ENCODE measurements around the gene IMMP2L.
"Not testable (repeated sequence)": the region's sequence is repeated elsewhere in the genome, so short reads cannot be mapped to it uniquely, and the experiment has no call there.

Gene IMMP2L

GRCh38 chr7:111561904-111562732 is at the start of gene IMMP2L:
TSS of gene IMMP2L (minus strand) at chr7:111562492.
- peak; percentile 44 for DNase-seq

DNA sequence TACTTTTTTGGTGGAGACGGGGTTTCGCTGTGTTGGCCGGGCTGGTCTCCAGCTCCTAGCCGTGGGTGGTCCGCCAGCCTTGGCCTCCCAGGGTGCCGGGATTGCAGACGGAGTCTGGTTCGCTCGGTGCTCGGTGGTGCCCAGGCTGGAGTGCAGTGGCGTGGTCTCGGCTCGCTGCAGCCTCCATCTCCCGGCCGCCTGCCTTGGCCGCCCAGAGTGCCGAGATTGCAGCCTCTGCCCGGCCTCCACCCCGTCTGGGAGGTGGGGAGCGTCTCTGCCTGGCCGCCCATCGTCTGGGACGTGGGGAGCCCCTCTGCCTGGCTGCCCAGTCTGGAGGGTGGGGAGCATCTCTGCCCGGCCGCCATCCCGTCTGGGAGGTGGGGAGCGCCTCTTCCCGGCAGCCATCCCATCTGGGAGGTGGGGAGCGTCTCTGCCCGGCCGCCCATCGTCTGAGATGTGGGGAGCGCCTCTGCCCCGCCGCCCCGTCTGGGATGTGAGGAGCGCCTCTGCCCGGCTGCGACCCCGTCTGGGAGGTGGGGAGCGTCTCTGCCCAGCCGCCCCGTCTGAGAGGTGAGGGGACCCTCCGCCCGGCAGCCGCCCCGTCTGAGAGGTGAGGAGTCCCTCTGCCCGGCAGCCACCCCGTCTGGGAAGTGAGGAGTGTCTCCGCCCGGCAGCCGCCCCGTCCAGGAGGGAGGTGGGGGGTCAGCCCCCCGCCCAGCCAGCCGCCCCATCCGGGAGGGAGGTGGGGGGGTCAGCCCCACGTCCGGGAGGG is 47.4 kb upstream of the IMMP2L start:
- not testable (repeated sequence) for DNase-seq

GRCh38 chr7:111607621-111608020 is 45.3 kb upstream of the IMMP2L start:
- DNase-seq = no peak

DNA sequence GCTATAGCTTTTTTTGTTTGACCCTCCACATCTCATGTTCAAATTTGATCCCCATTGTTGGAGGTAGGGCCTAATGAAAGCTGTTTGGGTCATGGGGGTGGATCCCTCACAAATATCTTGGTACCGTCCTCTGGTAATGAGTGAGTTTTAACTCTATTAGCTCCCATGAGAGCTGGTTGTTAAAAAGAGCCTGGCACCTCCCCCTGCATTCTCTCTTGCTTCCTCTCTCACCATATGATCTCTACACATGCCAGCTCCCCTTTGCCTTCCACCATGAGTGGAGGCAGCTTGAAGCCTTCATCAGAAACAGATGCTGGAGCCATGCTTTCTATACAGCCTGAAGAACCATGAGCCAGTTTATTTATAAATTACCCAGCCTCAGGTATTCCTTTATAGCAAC is 43.0 kb upstream of the IMMP2L start:
- DNase-seq = no peak

- DNase-seq = no peak
Measured at GRCh38 chr7:111600091-111600490, 37.8 kb upstream of the IMMP2L start.

- no peak for DNase-seq
Measured at GRCh38 chr7:111595780-111596179, 33.5 kb upstream of the IMMP2L start.

DNA sequence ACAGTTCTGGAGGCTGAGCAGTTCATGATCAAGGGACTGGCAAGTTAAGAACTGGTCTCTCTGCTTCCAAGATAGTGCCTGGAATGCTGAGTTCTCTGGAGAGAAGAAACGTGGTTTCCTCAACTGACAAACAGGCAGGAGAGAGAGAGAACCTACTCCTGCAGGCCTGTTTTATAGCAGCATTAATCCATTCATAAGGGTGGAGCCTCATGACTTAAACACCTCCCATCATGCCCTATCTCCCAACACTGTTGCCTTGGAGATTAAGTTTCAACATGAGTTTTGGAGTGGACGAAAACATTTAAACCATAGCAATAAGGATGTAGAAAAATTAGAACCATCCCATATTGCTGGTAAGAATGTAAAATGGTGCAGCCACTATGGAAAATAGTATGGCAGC is 32.3 kb upstream of the IMMP2L start:
- DNase-seq = no peak

DNA sequence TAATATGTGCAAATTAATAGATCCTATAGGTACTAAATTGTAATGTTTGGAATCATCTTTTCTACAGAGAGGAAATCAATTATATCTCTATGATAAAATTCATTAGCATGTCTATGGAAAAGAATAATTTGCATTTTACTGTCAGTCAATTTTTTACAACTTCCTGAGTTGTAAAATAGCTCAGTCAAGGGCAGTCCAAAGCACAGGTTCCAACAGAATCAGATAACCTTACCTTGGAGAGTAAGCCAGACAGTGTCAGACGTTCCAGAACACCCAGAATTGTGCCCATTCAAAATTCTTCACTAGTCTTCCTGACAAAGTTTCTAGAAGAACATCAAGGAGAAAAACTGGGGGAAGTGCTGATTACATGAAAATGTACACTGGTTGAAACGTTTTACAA is 31.1 kb upstream of the IMMP2L start:
- DNase-seq = no peak

- no peak for DNase-seq
Measured at GRCh38 chr7:111588065-111588433, 25.8 kb upstream of the IMMP2L start.

DNA sequence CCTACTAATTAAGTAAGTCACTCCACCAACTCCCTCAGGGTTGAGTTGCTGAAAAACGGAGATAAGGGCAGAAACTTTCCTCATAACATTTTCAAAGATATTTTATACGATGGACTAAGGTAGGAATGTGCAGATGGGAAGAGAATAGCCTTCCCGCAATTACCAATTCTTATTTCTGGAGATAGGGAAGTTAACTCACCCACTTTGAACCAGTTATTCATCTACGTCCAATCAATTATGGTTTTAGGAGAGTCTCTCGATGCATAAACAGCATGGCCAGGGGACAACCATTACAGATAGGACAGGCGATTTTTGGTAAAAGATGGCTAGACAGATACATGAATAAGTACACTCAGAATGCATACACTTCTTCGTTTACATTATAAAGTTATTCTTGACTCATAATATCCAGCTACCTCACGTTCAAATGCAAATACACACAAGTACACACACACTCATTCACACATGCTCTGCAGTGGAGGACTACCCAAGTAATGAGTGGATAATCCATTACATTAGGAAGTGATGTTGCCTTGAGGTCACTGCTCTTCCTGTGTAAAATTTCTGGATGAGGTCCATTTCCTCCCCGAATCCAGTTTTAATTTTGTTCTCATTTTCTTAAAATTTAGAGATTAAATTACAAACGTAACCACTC is 25.2 kb upstream of the IMMP2L start:
- no peak for DNase-seq

DNA sequence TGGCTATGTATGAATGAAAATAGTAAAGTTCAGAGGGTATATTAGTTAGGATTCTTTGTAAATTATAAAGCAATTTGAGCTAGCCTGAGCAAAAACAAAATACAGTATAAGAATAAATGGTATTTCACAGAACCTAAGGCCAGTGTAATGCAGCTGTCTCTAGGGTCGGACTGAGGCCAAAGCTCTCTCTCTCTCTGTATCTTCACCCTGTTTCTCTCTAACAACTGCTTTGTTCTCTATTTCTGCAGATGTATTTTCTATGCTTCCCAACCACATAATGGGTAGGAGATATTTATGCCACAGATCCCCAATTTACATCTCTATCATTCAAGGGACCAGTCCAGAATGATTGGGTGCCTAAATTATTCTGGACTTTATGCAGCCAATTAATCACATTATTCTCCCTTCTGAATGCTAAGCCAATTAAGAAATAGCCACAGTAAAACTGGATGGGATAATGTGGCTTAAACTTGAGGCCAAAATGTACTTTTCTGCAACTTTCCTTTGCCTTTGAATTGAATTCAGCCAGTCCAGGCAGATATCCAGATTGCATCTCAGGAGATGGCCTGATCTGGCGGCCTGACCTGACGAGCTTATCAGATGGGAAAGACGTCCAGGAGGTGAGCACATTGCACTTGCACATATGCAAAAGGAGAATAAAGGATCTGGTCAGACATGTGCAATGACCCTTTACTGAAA is 24.6 kb upstream of the IMMP2L start:
- no peak for DNase-seq

GRCh38 chr7:111581784-111582488 is 19.6 kb upstream of the IMMP2L start:
- not testable (repeated sequence) for DNase-seq

- DNase-seq = not testable (repeated sequence)
Measured at GRCh38 chr7:111581207-111581606, 18.9 kb upstream of the IMMP2L start.

- no peak for DNase-seq
Measured at GRCh38 chr7:111578754-111579153, 16.5 kb upstream of the IMMP2L start.

GRCh38 chr7:111571720-111572119 is 9.4 kb upstream of the IMMP2L start:
- no peak for DNase-seq

DNA sequence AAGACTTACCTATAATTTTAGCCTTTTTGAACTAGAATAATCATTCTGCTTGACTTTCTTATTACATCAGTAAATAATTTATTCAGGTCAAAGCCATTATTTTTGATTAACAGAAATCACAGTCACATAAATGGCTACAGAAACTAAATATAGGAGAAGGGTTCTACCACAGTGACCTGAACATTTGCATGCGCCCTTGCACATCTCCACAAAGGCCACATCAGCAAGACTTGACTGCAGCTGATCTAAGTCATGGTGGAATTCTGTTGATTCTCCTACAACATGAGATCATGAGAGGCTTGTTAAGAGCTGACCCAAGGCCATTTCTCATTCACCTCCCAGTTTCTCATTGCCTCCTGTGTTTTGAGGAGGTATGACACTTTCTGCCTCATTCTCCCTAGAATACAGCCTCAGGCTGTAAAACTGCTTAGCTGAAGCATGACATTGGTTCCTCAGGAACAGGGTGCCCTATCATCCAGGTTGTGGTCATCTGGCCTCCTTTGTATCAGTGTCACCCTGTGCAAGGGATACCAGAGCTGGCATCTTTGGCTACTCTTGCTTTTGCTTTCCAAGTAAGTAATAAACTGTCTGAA is 6.7 kb upstream of the IMMP2L start:
- no peak for DNase-seq

DNA sequence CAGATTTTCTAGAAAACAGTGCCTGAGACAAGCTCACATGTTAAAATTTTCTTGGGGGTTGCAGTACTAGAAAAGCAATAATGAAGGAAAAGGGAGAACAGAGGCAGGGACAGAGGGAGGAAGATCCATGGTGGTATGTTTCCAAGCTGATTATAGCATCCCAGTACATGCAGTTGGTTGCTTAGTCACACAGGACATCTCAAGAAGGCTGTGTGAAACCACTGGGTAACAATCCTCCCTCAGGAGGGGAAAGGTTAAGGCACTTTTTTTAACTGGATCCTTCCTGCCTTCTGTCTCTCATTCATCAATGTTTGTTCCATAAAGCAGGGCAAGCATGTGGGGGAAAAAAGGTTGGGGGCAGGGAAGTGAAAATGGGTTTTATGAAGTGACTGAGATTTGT is 6.1 kb upstream of the IMMP2L start:
- no peak for DNase-seq

DNA sequence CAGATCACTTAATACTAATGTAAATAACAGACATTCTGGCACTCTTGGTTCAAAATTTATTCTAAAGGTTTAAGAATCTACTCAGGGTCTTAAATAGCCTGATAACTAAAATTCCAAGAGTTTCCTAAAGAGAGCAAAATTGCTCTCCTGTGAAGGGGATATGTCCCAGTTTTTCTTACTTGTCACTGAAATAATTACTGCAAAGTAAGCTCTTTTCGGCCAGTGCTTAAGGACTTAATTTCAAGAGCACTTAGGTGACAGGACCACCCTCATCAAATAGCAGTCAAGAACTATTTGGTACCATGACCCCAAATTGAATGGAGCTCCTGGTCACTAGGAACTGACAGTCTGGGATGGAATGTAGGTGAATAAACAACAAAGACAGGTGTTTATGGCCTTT is 1.8 kb upstream of the IMMP2L start:
- no peak for DNase-seq

DNA sequence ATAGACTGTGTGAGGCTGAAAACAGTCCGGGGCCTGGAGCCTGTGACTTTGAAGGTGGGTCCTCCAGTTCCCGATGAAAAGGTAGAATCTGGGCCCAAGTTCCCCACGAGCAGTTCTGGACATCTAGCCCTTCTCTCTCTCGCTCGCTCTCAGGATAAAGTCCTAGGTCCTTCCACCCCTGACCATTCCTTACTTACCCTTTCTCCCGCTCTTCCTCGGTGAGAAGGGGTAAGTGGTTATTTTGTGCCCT is 713 bp downstream of the IMMP2L start:
- DNase-seq = peak; percentile 50

DNA sequence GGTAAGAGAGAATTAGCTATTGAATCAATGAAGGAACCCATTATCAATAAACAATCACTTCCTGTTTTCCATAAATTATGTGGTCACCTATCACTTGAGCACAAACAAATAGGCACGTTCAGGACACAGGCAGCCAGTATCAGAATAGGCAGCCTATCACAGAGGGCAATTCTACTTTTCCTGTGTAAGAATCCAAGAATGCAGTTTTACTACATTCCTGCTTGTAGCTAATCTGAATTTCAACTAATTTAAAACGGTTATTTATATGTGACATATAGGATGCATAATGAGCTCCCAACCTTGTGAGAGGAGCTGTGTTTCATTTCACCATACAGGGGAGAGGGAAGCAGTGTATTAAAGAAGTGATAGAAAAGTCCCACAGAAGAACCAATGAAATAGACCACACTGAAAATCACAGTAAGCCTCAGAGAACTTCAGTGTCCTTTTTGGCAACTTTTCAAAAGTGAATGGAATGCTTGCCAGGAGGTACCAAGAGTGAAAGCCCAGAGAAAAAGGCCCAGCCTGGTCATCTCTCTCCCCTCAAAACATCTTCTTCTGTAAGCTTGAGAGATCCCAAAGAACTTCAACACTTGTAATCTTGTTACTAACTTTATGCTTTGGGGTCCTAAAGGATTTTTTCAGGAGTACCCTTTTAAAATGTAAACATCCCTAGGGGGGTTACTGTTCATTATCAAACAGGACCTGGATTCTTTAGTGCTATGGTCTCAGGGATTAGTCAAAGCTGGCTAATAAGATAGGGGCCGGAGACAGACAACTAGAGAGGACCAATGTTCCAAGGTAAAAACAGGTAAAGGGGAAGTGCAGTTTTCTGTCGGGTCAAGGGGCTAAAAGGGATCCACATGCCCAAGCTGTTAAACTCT is 1.3 kb downstream of the IMMP2L start:
- peak; percentile 50 for DNase-seq

- no peak for DNase-seq
Measured at GRCh38 chr7:111558991-111559390, 3.3 kb downstream of the IMMP2L start.

Data from KG1 (cell line).